PC-3 (cell line): ENCODE data around the gene NLRP10. TPM values are rescaled to one million over a fixed set of nuclear protein-coding genes. Genes with fewer than 3 reads are reported as not detected.

Experiments used
- ATAC-seq: fragments of 200-7000 bp; cut with Tn5 transposase; 2 replicates; pipeline ENCODE4 v1.9.1; 2020; ENCODE audit warnings: mild to moderate bottlenecking, moderate library complexity
- BruUV-seq: library from RNA; stranded (reverse); fragments of 400-500 nt; replicated peaks from 2 replicates; lab custom pipeline; 2021; lab: Mats Ljungman, UMichigan
- CTCF ChIA-PET: fragments of 300-600 bp; sonication (Branson Sonifier 250); formaldehyde crosslinking; loops from one replicate; lab custom pipeline; 2022; ENCODE audit warnings: antibody characterized with exemption; lab: Charles Lee
- POLR2A ChIA-PET: fragments of 300-600 bp; sonication (Branson Sonifier 250); formaldehyde crosslinking; loops from one replicate; lab custom pipeline; 2022; ENCODE audit warnings: antibody characterized with exemption; ENCODE audit not compliant: unreplicated experiment; lab: Charles Lee
- DNase-seq: peaks from one replicate; pipeline ENCODE4 v3.0.0-alpha.2; 2015
- H2AFZ ChIP-seq: fragments of 300-600 bp; sonication (generic); 2 replicates; pipeline ENCODE4 v1.6.0; 2016; ENCODE audit warnings: antibody characterized with exemption, low read length
- H3F3A ChIP-seq: fragments of 300-600 bp; sonication (generic); one replicate; pipeline ENCODE4 v1.6.0; 2017; ENCODE audit warnings: antibody characterized with exemption, low read length, control low read depth, mild to moderate bottlenecking; ENCODE audit not compliant: unreplicated experiment
- H3K27ac ChIP-seq: fragments of 300-600 bp; sonication (generic); 2 replicates; pipeline ENCODE4 v1.5.1; 2016; ENCODE audit warnings: mild to moderate bottlenecking, low read length
- H3K27me3 ChIP-seq: fragments of 300-600 bp; sonication (generic); 2 replicates; pipeline ENCODE4 v1.6.1; 2016; ENCODE audit warnings: low read length, mixed read lengths
- H3K36me3 ChIP-seq: fragments of 300-600 bp; sonication (generic); 2 replicates; pipeline ENCODE4 v1.6.1; 2016; ENCODE audit warnings: low read depth, mixed run types, low read length, mixed read lengths
- H3K4me1 ChIP-seq: fragments of 300-600 bp; sonication (generic); 2 replicates; pipeline ENCODE4 v1.5.1; 2016; ENCODE audit warnings: low read length; ENCODE audit not compliant: insufficient read depth
- H3K4me2 ChIP-seq: fragments of 300-600 bp; sonication (generic); 2 replicates; pipeline ENCODE4 v1.6.0; 2016; ENCODE audit warnings: low read length
- H3K4me3 ChIP-seq: fragments of 300-600 bp; sonication (generic); 2 replicates; pipeline ENCODE4 v1.5.1; 2016; ENCODE audit warnings: mild to moderate bottlenecking, low read length, mixed read lengths
- H3K79me2 ChIP-seq: fragments of 300-600 bp; sonication (generic); 2 replicates; pipeline ENCODE4 v1.6.1; 2017; ENCODE audit warnings: low read length, mixed read lengths
- H3K9ac ChIP-seq: fragments of 300-600 bp; sonication (generic); 2 replicates; pipeline ENCODE4 v1.6.0; 2016; ENCODE audit warnings: mild to moderate bottlenecking, low read length
- H3K9me2 ChIP-seq: fragments of 300-600 bp; sonication (generic); replicated peaks from 2 replicates; pipeline ENCODE4 v1.6.1; 2016; ENCODE audit warnings: mixed run types, low read length, mixed read lengths
- H3K9me3 ChIP-seq: fragments of 300-600 bp; sonication (generic); 2 replicates; pipeline ENCODE4 v1.6.1; 2016; ENCODE audit warnings: low read length, mixed read lengths
- H4K20me1 ChIP-seq: fragments of 300-600 bp; sonication (generic); 2 replicates; pipeline ENCODE4 v1.6.1; 2016; ENCODE audit warnings: low read length, mixed read lengths
- EZH2 ChIP-seq: fragments of 300-600 bp; sonication (generic); IDR thresholded peaks from one replicate; pipeline ENCODE4 v1.6.1; 2017; ENCODE audit warnings: antibody characterized with exemption, mild to moderate bottlenecking, low read length; ENCODE audit not compliant: unreplicated experiment
- EZH2phosphoT487 ChIP-seq: fragments of 300-600 bp; sonication (generic); IDR thresholded peaks from 2 replicates; pipeline ENCODE4 v1.6.1; 2018; ENCODE audit warnings: mild to moderate bottlenecking, antibody characterized with exemption, low read length, borderline replicate concordance
- intact Hi-C: fragments of 100-400 bp; cut with micrococcal nuclease; formaldehyde crosslinking; loops from 2 replicates; pipeline ENCODE4 v1.9.0; 2023
- total RNA-seq: library from RNA; depleted of rRNA; stranded (reverse); fragments of >200 nt; gene quantifications from 2 replicates; pipeline ENCODE4 v1.2.3, GENCODE V29; 2014
- TF ChIP-seq, protein P1 (sequence below): fragments of 300-600 bp; sonication (generic); conservative IDR thresholded peaks from 2 replicates; pipeline ENCODE4 v1.5.1; 2017; ENCODE audit warnings: antibody characterized with exemption, low read depth, mild to moderate bottlenecking, low read length

NLRP10 gene
- total RNA-seq, 1 experiment from 2014 or later = 1.9 TPM

DNA sequence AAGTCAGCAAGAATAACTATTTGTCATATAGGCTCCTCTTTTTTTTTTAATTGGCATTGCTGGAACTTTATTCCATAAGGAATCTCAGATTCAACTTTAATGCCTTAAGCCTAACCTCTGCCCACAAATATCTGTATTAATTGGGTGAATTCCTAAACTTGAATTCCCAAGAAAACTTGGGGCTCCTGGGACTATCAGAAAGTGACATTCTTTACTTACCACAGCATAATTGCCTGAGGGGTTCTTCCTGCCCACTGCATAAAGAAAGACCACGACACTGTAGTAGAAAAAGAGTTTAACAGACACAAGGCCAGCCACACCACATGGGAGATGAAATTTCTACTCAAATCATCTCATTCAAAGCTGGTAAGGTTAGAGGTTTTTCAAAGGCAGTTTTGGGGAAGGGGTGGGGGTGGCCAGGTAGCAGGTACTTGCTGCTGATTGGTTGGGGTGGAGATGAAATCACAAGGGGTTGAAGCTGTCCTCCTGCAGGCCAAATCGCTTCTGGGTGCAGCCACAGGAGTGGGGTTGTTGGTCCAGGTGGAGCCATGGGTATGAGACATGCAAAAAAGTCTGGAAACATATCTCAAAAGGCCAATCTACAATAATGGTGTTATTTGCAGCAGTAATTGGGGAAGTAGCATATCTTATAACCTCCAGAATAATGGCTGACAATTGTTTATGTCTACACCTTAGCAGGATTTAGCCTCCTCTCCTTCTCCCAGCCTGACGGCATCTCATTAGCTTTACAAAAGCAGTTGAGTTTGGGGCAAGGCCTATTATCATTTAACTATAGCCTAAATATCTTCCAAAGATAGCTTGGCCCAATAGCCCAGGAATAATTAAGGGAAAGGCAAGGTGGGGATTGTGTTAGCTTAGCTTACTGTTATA is 4.8 kb upstream of the NLRP10 start:
- no peaks in the 10 kb centered on the region for H3K9me2 ChIP-seq
- no peaks in the 10 kb centered on the region for H3K27me3 ChIP-seq
- no peak overlapping the region for H3K27ac ChIP-seq
- H3K4me2 ChIP-seq = no peak overlapping the region
- H2AFZ ChIP-seq = no peak overlapping the region
- peaks cover 50% of the 10 kb centered on the region for H3K4me1 ChIP-seq
- H3F3A ChIP-seq = no peaks in the 10 kb centered on the region
- no peak for TF ChIP-seq EZH2phosphoT487
- TF ChIP-seq, protein P1, sequence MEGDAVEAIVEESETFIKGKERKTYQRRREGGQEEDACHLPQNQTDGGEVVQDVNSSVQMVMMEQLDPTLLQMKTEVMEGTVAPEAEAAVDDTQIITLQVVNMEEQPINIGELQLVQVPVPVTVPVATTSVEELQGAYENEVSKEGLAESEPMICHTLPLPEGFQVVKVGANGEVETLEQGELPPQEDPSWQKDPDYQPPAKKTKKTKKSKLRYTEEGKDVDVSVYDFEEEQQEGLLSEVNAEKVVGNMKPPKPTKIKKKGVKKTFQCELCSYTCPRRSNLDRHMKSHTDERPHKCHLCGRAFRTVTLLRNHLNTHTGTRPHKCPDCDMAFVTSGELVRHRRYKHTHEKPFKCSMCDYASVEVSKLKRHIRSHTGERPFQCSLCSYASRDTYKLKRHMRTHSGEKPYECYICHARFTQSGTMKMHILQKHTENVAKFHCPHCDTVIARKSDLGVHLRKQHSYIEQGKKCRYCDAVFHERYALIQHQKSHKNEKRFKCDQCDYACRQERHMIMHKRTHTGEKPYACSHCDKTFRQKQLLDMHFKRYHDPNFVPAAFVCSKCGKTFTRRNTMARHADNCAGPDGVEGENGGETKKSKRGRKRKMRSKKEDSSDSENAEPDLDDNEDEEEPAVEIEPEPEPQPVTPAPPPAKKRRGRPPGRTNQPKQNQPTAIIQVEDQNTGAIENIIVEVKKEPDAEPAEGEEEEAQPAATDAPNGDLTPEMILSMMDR = no peak
- no peak for TF ChIP-seq EZH2
- POLR2A ChIA-PET = no interaction called here
- no peaks in the 10 kb centered on the region for H3K79me2 ChIP-seq
- no peaks in the 10 kb centered on the region for H4K20me1 ChIP-seq
- intact Hi-C loops = no loop called here
- H3K4me3 ChIP-seq = no peak overlapping the region
- no peak overlapping the region for H3K9ac ChIP-seq
- no peaks in the 10 kb centered on the region for H3K36me3 ChIP-seq
- ATAC-seq (no peak), DNase-seq (no peak)
- H3K9me3 ChIP-seq = 0 out of 2 replicates have a peak, but pooled peaks cover 3% of the 10 kb centered on the region
- BruUV-seq = no TSS peak
- CTCF ChIA-PET = no interaction called here

DNA sequence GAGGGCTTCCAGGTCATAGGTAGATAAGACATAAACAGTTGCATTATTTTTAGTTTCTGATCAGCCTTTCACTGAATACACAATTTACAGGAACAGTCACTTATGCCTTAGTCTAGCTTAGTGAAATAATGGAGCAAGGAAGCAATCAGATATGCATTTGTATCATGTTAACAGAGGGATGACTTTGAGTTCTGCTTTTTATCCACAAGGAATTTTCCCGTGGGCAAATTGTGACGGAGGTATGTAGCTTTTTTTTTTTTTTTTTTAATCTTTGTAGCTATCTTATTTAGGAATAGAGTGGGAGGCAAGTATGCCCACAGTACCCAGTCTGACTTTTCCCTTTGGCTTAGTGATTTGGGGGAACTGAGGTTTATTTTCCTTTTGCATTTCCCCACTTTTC is 3.4 kb upstream of the NLRP10 start:
- no peaks in the 10 kb centered on the region for H3K36me3 ChIP-seq
- no peaks in the 10 kb centered on the region for H4K20me1 ChIP-seq
- H3K79me2 ChIP-seq = no peaks in the 10 kb centered on the region
- H2AFZ ChIP-seq = no peak overlapping the region
- no peak for ATAC-seq
- no peak overlapping the region for H3K4me2 ChIP-seq
- H3K9me2 ChIP-seq = no peaks in the 10 kb centered on the region
- DNase-seq = no peak
- ChIA-PET POLR2A (no interaction called here), CTCF (interaction anchor here (0.7 kb wide), 1 partner anchor 1212 kb away, joined by 6 read pairs; no protein-coding TSS in a partner anchor)
- H3K9ac ChIP-seq = no peak overlapping the region
- no peak overlapping the region for H3K27ac ChIP-seq
- peaks cover 5% of the 10 kb centered on the region for H3F3A ChIP-seq
- intact Hi-C loops = no loop called here
- H3K4me1 ChIP-seq = peaks cover 54% of the 10 kb centered on the region
- BruUV-seq = no TSS peak
- 0 out of 2 replicates have a peak, but pooled peaks cover 3% of the 10 kb centered on the region for H3K9me3 ChIP-seq
- H3K4me3 ChIP-seq = no peak overlapping the region
- TF ChIP-seq EZH2phosphoT487 (no peak), EZH2 (no peak)
- TF ChIP-seq, protein P1 = no peak
- no peaks in the 10 kb centered on the region for H3K27me3 ChIP-seq

DNA sequence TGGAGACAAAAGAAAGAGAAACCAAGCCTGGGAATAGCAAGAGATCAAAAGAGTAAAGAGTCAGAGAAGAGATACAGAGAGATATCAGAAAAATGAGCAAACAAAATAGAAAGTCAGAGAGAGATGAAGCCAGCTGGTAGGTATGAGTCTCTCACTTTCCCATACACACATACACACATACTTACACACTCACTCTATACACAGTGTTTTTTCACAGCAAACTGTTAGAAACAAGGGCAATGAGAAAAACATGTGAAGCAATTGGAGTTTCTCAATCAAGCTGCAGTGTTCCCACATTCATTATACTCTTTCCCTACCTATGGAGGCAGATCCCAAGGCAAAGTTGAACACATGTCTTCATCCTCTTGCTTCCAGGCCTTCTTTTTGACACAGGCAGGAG is 2.6 kb upstream of the NLRP10 start:
- no TSS peak for BruUV-seq
- POLR2A ChIA-PET = no interaction called here
- no peak overlapping the region for H3K4me2 ChIP-seq

More for the DNA sequence above, 2.6 kb upstream of the NLRP10 start:
- no peaks in the 10 kb centered on the region for H4K20me1 ChIP-seq
- no peaks in the 10 kb centered on the region for H3K79me2 ChIP-seq
- no peak for ATAC-seq
- no peak overlapping the region for H3K9ac ChIP-seq
- intact Hi-C loops = no loop called here
- TF ChIP-seq EZH2 (no peak), EZH2phosphoT487 (no peak)
- TF ChIP-seq, protein P1 = no peak
- H3K4me1 ChIP-seq = peaks cover 46% of the 10 kb centered on the region
- no peaks in the 10 kb centered on the region for H3K9me2 ChIP-seq
- no peak for DNase-seq
- H3F3A ChIP-seq = peaks cover 5% of the 10 kb centered on the region
- H3K27me3 ChIP-seq = no peaks in the 10 kb centered on the region
- H2AFZ ChIP-seq = no peak overlapping the region
- CTCF ChIA-PET = no interaction called here
- H3K9me3 ChIP-seq = 0 out of 2 replicates have a peak, but pooled peaks cover 3% of the 10 kb centered on the region
- no peak overlapping the region for H3K4me3 ChIP-seq
- no peaks in the 10 kb centered on the region for H3K36me3 ChIP-seq
- no peak overlapping the region for H3K27ac ChIP-seq
